Ascending aorta (tissue), 2 donors: ENCODE measurements around the gene IRF5. TPM values are rescaled to one million over a fixed set of nuclear protein-coding genes. Genes with fewer than 3 reads are reported as not detected.

ENCODE experiments used
- DNase-seq, 2 donors: peaks; one replicate each; pipeline ENCODE4 v3.0.0-alpha.2; 2019; ENCODE audit warnings: low spot score in 2 of 2
- H3K27ac ChIP-seq, 2 donors: fragments of 200-600 bp; sonication (generic); one replicate each; pipeline ENCODE4 v1.5.1; 2016 to 2017; ENCODE audit warnings: mild to moderate bottlenecking in 1 of 2
- H3K27me3 ChIP-seq: fragments of 200-600 bp; sonication (generic); one replicate; pipeline ENCODE4 v1.5.1; 2017
- H3K36me3 ChIP-seq, 2 donors: fragments of 200-600 bp; sonication (generic); one replicate each; pipeline ENCODE4 v1.5.1; 2016
- H3K4me1 ChIP-seq, 2 donors: fragments of 200-600 bp; sonication (generic); one replicate each; pipeline ENCODE4 v1.5.1; 2016 to 2017; ENCODE audit warnings: mild to moderate bottlenecking in 1 of 2
- H3K4me3 ChIP-seq, 2 donors: fragments of 200-600 bp; sonication (generic); one replicate each; pipeline ENCODE4 v1.5.1; 2016 to 2017; ENCODE audit warnings: mild to moderate bottlenecking in 1 of 2
- H3K9me3 ChIP-seq, 2 donors: fragments of 200-600 bp; sonication (generic); one replicate each; pipeline ENCODE4 v1.5.1; 2016
- intact Hi-C: fragments of 100-400 bp; cut with DNase I; formaldehyde crosslinking; loops from one replicate; pipeline ENCODE4 v1.15.1; 2023
- total RNA-seq: library from RNA; depleted of rRNA; stranded (reverse); fragments of >200 nt; gene quantifications from one replicate; pipeline ENCODE4 v1.1.0, GENCODE V29; 2016
- TF ChIP-seq, protein P1 (sequence below), 3 experiments: fragments of 200-600 bp in 2 of 3; fragments of 450-650 bp in 1 of 3; sonication (generic) in 2 of 3; IDR thresholded peaks; one replicate each; pipeline ENCODE4 v1.5.1; 2016 to 2019; ENCODE audit warnings: antibody characterized with exemption in 3 of 3, mild to moderate bottlenecking in 1 of 3, moderate library complexity in 1 of 3

Gene IRF5
- total RNA-seq, 1 donor from 2014 or later, result not detected

DNA sequence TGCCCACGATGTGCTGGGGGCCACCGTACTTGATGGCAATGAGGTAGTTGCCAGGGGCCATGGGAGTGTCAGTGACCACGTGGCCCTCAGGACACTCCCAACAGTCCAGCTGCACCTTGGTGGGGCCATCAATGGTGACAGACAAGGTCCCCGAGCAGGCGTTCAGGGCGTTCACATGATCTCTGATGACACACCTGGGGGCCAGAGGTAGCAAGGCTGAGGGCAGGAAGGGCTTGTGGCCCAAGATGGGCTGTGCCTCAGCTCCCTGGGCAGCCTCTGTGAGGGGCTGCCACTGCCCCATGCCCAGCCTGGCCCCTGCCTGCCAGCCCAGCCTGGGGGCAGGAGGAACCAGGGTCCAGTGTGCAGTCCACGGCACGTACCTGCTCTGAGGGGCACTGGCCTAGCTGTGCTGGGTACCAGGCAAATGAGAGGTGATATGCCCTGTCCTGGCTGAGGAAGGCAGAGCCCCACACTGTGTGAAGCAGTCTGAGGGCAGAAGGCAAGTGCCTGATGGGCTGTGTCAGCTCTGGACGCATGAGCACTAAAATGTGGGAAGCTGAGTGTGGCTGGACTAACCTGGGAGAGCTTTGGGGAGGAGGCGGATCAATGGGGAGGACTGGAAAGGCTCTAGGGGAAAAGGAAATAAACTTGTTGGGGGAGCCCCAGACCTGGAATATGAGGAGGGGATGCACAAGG lies 23.7 kb upstream of the IRF5 start:
- H3K4me1 ChIP-seq, result peaks cover 2 to 6% of the 10 kb centered on the region in 2 donors
- no peak overlapping the region for H3K27ac ChIP-seq
- intact Hi-C loops, result no loop called here
- H3K36me3 ChIP-seq, result no peaks in the 10 kb centered on the region
- no peaks in the 10 kb centered on the region for H3K27me3 ChIP-seq
- TF ChIP-seq, protein P1, sequence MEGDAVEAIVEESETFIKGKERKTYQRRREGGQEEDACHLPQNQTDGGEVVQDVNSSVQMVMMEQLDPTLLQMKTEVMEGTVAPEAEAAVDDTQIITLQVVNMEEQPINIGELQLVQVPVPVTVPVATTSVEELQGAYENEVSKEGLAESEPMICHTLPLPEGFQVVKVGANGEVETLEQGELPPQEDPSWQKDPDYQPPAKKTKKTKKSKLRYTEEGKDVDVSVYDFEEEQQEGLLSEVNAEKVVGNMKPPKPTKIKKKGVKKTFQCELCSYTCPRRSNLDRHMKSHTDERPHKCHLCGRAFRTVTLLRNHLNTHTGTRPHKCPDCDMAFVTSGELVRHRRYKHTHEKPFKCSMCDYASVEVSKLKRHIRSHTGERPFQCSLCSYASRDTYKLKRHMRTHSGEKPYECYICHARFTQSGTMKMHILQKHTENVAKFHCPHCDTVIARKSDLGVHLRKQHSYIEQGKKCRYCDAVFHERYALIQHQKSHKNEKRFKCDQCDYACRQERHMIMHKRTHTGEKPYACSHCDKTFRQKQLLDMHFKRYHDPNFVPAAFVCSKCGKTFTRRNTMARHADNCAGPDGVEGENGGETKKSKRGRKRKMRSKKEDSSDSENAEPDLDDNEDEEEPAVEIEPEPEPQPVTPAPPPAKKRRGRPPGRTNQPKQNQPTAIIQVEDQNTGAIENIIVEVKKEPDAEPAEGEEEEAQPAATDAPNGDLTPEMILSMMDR (IDR thresholded peaks at IDR 0.05), result no peak
- no peaks in the 10 kb centered on the region for H3K9me3 ChIP-seq
- peak in 1 of 2 donors; percentile 43 for DNase-seq
- H3K4me3 ChIP-seq, result no peak overlapping the region

DNA sequence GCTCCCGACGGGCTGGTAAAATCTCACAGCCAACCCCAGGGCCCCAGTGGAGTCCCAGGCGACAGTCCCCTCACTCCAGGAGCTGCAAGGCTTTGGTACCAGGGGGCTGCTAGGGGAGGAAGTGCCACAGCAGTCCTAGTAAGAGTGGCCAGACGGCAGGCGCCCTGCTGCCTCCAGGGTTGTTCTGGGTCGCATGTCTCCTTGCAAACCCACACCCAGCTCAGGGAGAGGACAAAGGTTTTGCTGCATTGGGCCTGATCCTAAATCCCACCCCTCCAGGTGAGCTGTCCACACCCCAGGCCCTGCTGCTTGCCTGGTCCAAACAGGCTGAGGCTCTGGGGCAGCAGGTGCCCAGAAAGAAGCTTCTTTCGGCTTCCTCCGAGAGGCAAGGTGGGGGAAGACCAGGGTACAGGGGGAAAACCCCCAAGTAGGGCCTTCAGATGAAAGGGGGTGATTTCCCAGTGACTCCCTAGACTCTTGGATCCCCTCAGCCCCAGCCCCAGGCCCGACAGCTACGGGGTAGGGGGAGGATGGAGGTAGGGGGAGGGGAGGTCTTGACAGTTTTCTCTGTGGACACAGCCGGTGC lies 23.1 kb upstream of the IRF5 start:
- Histone ChIP-seq H3K4me1 (peaks cover 2 to 6% of the 10 kb centered on the region in 2 donors), H3K36me3 (no peaks in the 10 kb centered on the region), H3K9me3 (no peaks in the 10 kb centered on the region), H3K27ac (no peak overlapping the region), H3K27me3 (no peaks in the 10 kb centered on the region), H3K4me3 (no peak overlapping the region)
- DNase-seq, result peak in 1 of 2 donors; percentile 55
- intact Hi-C loops, result no loop called here
- TF ChIP-seq, protein P1 (IDR thresholded peaks at IDR 0.05), result no peak

DNA sequence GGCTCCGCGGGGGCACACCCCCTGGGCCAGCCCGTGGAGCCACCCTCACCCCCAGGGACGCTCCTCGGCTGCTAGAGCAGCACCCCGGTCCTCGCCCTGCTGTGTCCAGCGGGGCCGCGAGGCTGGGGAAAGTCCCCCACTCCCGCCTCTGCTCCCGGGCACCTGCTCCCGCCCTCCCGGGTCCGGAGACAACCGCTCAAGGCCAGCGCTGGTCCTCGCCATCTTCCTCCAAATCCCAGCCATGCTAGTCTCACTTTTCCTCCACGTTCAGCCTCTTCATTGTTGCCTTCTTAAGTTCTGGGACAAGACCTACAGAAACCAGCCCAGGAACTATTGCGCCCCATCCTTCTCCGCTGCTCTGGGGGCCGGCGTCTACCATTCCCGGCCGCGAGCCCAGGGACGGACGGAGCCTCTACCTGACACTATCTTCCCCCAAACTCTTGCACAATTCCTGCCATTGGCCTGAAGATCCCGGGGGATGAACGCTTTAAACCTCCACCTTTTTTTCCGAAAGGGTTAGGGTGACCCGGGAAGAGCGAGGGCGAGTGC lies 22.4 kb upstream of the IRF5 start:
- no peaks in the 10 kb centered on the region for H3K27me3 ChIP-seq
- no peaks in the 10 kb centered on the region for H3K36me3 ChIP-seq
- no peaks in the 10 kb centered on the region for H3K9me3 ChIP-seq
- H3K4me1 ChIP-seq, result peaks cover 0 to 6% of the 10 kb centered on the region in 2 donors
- peak overlapping the region; percentile 27 to 38 for H3K4me3 ChIP-seq
- intact Hi-C loops, result no loop called here
- TF ChIP-seq, protein P1 (IDR thresholded peaks at IDR 0.05), result no peak
- DNase-seq, result peak in 1 of 2 donors; percentile 37
- no peak overlapping the region for H3K27ac ChIP-seq

DNA sequence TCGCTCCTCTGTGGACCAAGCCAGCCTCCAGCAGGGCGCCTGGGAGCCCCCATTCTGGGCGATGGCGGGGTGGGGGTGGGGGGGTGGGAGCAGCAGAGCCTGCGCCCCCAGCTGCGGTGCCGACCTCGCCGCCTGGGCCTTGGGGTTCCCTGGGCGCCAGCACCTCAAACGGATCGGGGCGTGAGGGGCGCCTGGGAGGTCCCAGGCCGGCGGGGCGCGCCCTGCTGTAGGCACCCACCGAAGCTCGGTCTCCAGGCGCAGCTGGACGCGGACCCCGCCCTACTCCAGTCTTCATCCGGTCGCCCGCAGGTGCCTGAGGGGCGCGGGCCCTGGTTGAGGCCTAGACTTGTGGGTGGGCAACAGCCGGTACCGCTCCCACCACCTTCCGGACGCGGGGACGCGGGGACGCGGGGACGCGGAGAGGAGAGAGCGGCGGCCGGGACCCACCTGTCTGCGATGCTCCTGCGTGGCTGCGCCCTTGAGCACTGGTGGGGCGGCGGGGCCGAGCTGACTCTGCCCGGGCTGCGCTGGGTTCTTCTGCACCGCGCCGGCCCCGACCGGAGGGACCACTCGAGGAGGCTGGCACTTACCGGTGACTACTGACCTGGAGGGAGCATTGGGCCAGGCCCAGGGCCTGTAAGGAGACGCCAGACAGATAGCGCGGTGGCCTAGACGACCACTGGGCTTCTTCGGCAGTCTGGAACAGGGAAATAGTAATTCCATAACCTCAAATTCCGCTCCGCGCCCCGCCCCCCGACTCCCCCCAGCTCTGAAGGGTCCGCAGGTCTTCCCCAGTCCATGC lies 21.7 kb upstream of the IRF5 start:
- Histone ChIP-seq H3K27ac (no peak overlapping the region), H3K9me3 (no peaks in the 10 kb centered on the region), H3K27me3 (no peaks in the 10 kb centered on the region), H3K4me1 (peaks cover 0 to 6% of the 10 kb centered on the region in 2 donors), H3K4me3 (peak overlapping the region; percentile 27 to 38), H3K36me3 (no peaks in the 10 kb centered on the region)
- TF ChIP-seq, protein P1 (IDR thresholded peaks at IDR 0.05), result no peak
- intact Hi-C loops, result no loop called here
- DNase-seq, result peak in 1 of 2 donors; percentile 52

DNA sequence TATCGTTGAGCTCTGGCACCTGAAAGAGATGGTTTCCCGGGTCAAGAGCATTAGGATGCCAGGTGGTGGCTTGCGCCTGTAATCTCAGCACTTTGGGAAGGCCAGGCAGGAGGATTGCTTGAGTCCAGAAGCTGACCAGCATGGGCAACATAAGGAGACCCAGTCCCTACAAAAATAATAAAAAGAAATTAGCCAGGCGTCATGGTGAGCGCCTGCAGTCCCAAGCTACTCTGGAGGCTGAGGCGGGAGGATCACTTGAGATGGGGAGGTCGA lies 21.1 kb upstream of the IRF5 start:
- TF ChIP-seq, protein P1 (IDR thresholded peaks at IDR 0.05), result no peak
- Histone ChIP-seq H3K27me3 (no peaks in the 10 kb centered on the region), H3K4me3 (no peak overlapping the region), H3K27ac (no peak overlapping the region), H3K9me3 (no peaks in the 10 kb centered on the region), H3K4me1 (peaks cover 0 to 6% of the 10 kb centered on the region in 2 donors), H3K36me3 (no peaks in the 10 kb centered on the region)
- peak in 1 of 2 donors; percentile 45 for DNase-seq
- intact Hi-C loops, result no loop called here
